ENCODE measurements around the gene TBL1X. TPM values are rescaled to one million over a fixed set of nuclear protein-coding genes. Genes with fewer than 3 reads are reported as not detected.

TBL1X gene
- total and polyA plus RNA-seq, 2 of the 13 experiments (the other 11 are each of a cell fraction or from before 2014, with no cell fraction given): 17.6 to 19.9 TPM

DNA sequence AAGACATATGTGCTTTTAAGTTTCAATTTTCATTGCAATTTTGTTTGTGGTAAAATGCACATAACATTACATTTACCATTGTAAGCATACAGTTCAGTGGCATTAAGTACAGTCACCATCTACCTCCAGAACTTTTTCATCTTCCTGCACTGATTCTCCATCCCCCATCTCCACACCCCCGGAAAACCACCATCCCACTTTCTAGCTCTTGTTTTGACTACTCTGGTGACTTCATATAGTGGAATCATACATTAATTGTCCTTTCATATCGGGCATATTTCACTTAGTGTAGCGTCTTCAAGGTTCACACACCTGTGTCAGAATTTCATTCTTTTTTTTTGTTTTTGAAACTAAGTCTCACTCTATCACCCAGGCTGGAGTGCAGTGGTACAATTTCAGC, 157.3 kb downstream of the TBL1X start:
- no peak overlapping the region for H2AFZ ChIP-seq (ENCODE audit: low read length)
- H3K4me1 ChIP-seq (ENCODE audit: insufficient read depth, low read length): no peaks in the 10 kb centered on the region
- no peak overlapping the region for H3K9ac ChIP-seq (ENCODE audit: insufficient read depth, low read depth, low read length)
- FAIRE-seq (no peak), ATAC-seq (no peak), DNase-seq (ENCODE audit: low spot score) (no peak)
- H3K4me3 ChIP-seq (replicated peaks in 1 of 3; ENCODE audit: insufficient read depth in 1 of 3, low read depth in 2 of 3, low read length in 3 of 3): no peak overlapping the region
- no peak overlapping the region for H3K27ac ChIP-seq (ENCODE audit: extremely low read length, insufficient read depth, low read length)
- no TSS peak for BruUV-seq (replicated peaks)
- in situ Hi-C loops (cut with HindIII; ENCODE audit: extremely low pct_ligation_motif_present, low pct_unique_long_range_greater_than_20kb) (no loop called here), intact Hi-C loops (cut with micrococcal nuclease; ENCODE audit: unreplicated experiment) (no loop called here)
- H3K36me3 ChIP-seq (replicated peaks in 1 of 2; ENCODE audit: control insufficient read depth in 1 of 2, insufficient read depth in 2 of 2, low read length in 2 of 2): no peaks in the 10 kb centered on the region; a peak in 1 of 5 replicates
- no peaks in the 10 kb centered on the region for H3K79me2 ChIP-seq (ENCODE audit: insufficient read depth, low read length)
- POLR2A ChIA-PET: no interaction called here
- TF ChIP-seq ZNF816 (CRISPR knock-in tag; IDR thresholded peaks at IDR 0.05; ENCODE audit: borderline replicate concordance) (no peak), ARNTL (CRISPR knock-in tag; IDR thresholded peaks at IDR 0.05) (no peak), ZNF562 (CRISPR knock-in tag; IDR thresholded peaks at IDR 0.05; ENCODE audit: borderline replicate concordance) (no peak)
- WGBS (ENCODE audit: low lambda C conversion rate): 98% methylated on average over 3 of the region's 3 CpGs
- no peaks in the 10 kb centered on the region for H3K9me3 ChIP-seq (ENCODE audit: low read length)
- CTCF ChIA-PET (ENCODE audit: low intra/inter-chr PET ratio, low total read pairs): no interaction called here
- H4K20me1 ChIP-seq (ENCODE audit: insufficient read depth, low read length): peaks cover 12% of the 10 kb centered on the region; the same call in 1 of the 2 replicates
- H3K4me2 ChIP-seq (ENCODE audit: low read depth, low read length): no peak overlapping the region
- H3K27me3 ChIP-seq (ENCODE audit: control insufficient read depth in 1 of 2, insufficient read depth in 2 of 2, low read length in 2 of 2): no peaks in the 10 kb centered on the region

DNA sequence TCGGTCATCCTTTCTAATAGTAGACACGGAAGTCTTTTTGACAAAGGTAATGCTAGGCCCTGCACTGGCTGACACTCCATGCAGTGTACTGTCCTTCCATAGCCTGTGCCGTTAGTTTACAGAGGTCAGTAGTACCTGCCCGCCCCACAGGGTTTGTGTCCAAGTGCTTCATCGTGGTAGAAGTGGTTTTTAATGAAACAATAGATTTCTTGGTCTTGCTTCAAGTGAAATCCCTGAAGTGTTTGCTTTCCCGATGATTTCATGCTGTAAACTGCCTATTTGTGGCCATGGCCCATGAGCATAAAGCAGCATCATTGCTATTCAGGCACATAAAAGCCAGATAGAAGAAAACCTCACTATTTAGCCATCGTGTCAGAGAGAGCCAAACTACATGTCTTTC, 161.5 kb downstream of the TBL1X start:
- ATAC-seq (no peak), FAIRE-seq (no peak), DNase-seq (ENCODE audit: low spot score) (no peak)
- Histone ChIP-seq H3K9ac (ENCODE audit: insufficient read depth, low read depth, low read length) (no peak overlapping the region), H3K4me1 (ENCODE audit: insufficient read depth, low read length) (peaks cover 10% of the 10 kb centered on the region), H3K27ac (ENCODE audit: extremely low read length, insufficient read depth, low read length) (no peak overlapping the region), H3K4me2 (ENCODE audit: low read depth, low read length) (no peak overlapping the region), H3K36me3 (replicated peaks in 1 of 2; ENCODE audit: control insufficient read depth in 1 of 2, insufficient read depth in 2 of 2, low read length in 2 of 2) (no peaks in the 10 kb centered on the region), H3K27me3 (ENCODE audit: control insufficient read depth in 1 of 2, insufficient read depth in 2 of 2, low read length in 2 of 2) (no peaks in the 10 kb centered on the region), H4K20me1 (ENCODE audit: insufficient read depth, low read length) (0 out of 2 replicates have a peak, but pooled peaks cover 12% of the 10 kb centered on the region), H2AFZ (ENCODE audit: low read length) (no peak overlapping the region), H3K79me2 (ENCODE audit: insufficient read depth, low read length) (peaks cover 5% of the 10 kb centered on the region), H3K4me3 (replicated peaks in 1 of 3; ENCODE audit: insufficient read depth in 1 of 3, low read depth in 2 of 3, low read length in 3 of 3) (no peak overlapping the region), H3K9me3 (ENCODE audit: low read length) (no peaks in the 10 kb centered on the region)
- in situ Hi-C loops (cut with HindIII; ENCODE audit: extremely low pct_ligation_motif_present, low pct_unique_long_range_greater_than_20kb): no loop called here
- intact Hi-C loops (cut with micrococcal nuclease; ENCODE audit: unreplicated experiment): no loop called here
- TF ChIP-seq, protein P1, sequence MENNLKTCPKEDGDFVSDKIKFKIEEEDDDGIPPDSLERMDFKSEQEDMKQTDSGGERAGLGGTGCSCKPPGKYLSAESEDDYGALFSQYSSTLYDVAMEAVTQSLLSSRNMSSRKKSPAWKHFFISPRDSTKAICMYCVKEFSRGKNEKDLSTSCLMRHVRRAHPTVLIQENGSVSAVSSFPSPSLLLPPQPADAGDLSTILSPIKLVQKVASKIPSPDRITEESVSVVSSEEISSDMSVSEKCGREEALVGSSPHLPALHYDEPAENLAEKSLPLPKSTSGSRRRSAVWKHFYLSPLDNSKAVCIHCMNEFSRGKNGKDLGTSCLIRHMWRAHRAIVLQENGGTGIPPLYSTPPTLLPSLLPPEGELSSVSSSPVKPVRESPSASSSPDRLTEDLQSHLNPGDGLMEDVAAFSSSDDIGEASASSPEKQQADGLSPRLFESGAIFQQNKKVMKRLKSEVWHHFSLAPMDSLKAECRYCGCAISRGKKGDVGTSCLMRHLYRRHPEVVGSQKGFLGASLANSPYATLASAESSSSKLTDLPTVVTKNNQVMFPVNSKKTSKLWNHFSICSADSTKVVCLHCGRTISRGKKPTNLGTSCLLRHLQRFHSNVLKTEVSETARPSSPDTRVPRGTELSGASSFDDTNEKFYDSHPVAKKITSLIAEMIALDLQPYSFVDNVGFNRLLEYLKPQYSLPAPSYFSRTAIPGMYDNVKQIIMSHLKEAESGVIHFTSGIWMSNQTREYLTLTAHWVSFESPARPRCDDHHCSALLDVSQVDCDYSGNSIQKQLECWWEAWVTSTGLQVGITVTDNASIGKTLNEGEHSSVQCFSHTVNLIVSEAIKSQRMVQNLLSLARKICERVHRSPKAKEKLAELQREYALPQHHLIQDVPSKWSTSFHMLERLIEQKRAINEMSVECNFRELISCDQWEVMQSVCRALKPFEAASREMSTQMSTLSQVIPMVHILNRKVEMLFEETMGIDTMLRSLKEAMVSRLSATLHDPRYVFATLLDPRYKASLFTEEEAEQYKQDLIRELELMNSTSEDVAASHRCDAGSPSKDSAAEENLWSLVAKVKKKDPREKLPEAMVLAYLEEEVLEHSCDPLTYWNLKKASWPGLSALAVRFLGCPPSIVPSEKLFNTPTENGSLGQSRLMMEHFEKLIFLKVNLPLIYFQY (CRISPR knock-in tag; IDR thresholded peaks at IDR 0.05; ENCODE audit: borderline replicate concordance): no peak
- TF ChIP-seq AKAP8 (CRISPR knock-in tag; IDR thresholded peaks at IDR 0.05): no peak
- 91% methylated on average over 5 of the region's 7 CpGs for WGBS (ENCODE audit: low lambda C conversion rate)
- ChIA-PET CTCF (ENCODE audit: low intra/inter-chr PET ratio, low total read pairs) (no interaction called here), POLR2A (no interaction called here)
- no TSS peak for BruUV-seq (replicated peaks)
